ENCODE data around the gene SUMF1.

- TF ChIP-seq CTCF (IDR thresholded peaks at IDR 0.05) = no peak
- TF ChIP-seq POLR2A (IDR thresholded peaks at IDR 0.05) = no peak
Measured at GRCh38 chr3:4411236-4411635, 55.8 kb downstream of the SUMF1 start.
